ENCODE results near the gene LYL1. TPM values are rescaled to one million over a fixed set of nuclear protein-coding genes. Genes with fewer than 3 reads are reported as not detected.

Gene LYL1
- total and polyA plus RNA-seq, 2 of the 4 experiments (the other 2 are of a cell fraction) = 0.36 to 0.39 TPM

- no peak for TF ChIP-seq FOS (IDR thresholded peaks at IDR 0.05; ENCODE audit: low read depth, low read length)
- TF ChIP-seq SMC3 (IDR thresholded peaks at IDR 0.05; ENCODE audit: low read depth, low read length) = no peak
Measured at GRCh38 chr19:13095934-13096927, 6.4 kb downstream of the LYL1 start (continued).

DNA sequence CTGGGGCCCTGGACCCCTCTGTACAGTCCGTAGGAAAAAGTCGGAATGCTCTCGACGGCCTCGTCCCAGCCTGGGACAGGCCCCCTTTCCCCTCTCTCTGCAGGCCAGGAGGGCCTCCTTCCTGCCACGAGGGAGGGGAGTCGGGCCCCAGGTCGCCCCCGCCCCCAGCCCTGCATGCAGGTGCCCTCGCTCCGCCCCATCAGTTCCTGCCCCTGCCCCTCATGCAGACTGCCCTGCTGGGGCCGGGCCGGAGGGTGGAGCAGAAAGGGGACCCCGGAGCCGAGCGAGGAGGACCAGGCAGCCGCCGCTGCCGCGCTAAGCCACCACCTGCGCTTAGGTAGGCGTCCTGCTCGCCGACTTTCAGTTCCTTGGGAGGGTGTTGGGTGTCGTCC is 7.3 kb downstream of the LYL1 start:
- in situ Hi-C loops (cut with MboI; ENCODE audit: low sequenced_read_pairs) = no loop called here
- Histone ChIP-seq H3K79me1 (ENCODE audit: low read depth in 1 of 2, low read length in 2 of 2) (0 out of 4 replicates have a peak, but pooled peaks cover 0 to 6% of the 10 kb centered on the region in 2 experiments), H3K18ac (ENCODE audit: low read depth, low read length) (no peak overlapping the region), H3K9me1 (ENCODE audit: insufficient read depth, low read length) (0 out of 2 replicates have a peak, but pooled peaks cover 3% of the 10 kb centered on the region), H2BK5ac (ENCODE audit: low read depth, low read length, poor library complexity, severe bottlenecking) (no peak overlapping the region), H4K5ac (ENCODE audit: low read depth, low read length) (no peak overlapping the region), H2AK9ac (replicated peaks; ENCODE audit: low read depth, low read length, poor library complexity) (no peak overlapping the region), H3K14ac (replicated peaks; ENCODE audit: low read depth, low read length) (no peak overlapping the region), H4K8ac (ENCODE audit: low read depth in 2 of 2, low read length in 2 of 2) (no peak overlapping the region), H3K27ac (ENCODE audit: insufficient read depth, low read length) (no peak overlapping the region), H2BK20ac (ENCODE audit: low read depth, low read length) (no peak overlapping the region), H3K23ac (ENCODE audit: low read depth, low read length) (no peak overlapping the region), H3K56ac (ENCODE audit: extremely low read depth, insufficient read depth, low read length) (no peak overlapping the region), H2BK120ac (ENCODE audit: low read depth, low read length) (no peak overlapping the region), H3K27me3 (ENCODE audit: control insufficient read depth, insufficient read depth, low read length) (no peaks in the 10 kb centered on the region), H3K4me3 (ENCODE audit: insufficient read depth, low read depth, low read length) (no peak overlapping the region), H3K36me3 (ENCODE audit: control insufficient read depth, insufficient read depth, low read length) (peaks cover 9% of the 10 kb centered on the region; the same call in 1 of the 2 replicates), H3K9me3 (ENCODE audit: control insufficient read depth, insufficient read depth, low read length) (no peaks in the 10 kb centered on the region), H4K20me1 (ENCODE audit: insufficient read depth, low read length) (peaks cover 15% of the 10 kb centered on the region), H4K91ac (ENCODE audit: insufficient read depth, low read depth, low read length) (no peak overlapping the region), H2AFZ (replicated peaks; ENCODE audit: low read length, poor library complexity) (no peak overlapping the region), H3K4me2 (ENCODE audit: low read depth, low read length) (no peak overlapping the region), H3K9ac (ENCODE audit: low read depth, low read length) (no peak overlapping the region), H3K4me1 (ENCODE audit: control insufficient read depth, insufficient read depth, low read length) (peaks cover 11% of the 10 kb centered on the region; the same call in 1 of the 2 replicates), H3K4ac (ENCODE audit: low read depth, low read length) (no peak overlapping the region), H2BK15ac (ENCODE audit: low read depth, low read length) (no peak overlapping the region), H2AK5ac (ENCODE audit: low read depth, low read length) (no peak overlapping the region)
- BruUV-seq (replicated peaks) = no TSS peak
- intact Hi-C loops (cut with micrococcal nuclease) = no loop called here
- no peak for TF ChIP-seq FOS (IDR thresholded peaks at IDR 0.05; ENCODE audit: low read depth, low read length)
- no peak for TF ChIP-seq BHLHE40 (IDR thresholded peaks at IDR 0.05; ENCODE audit: low read depth, low read length)
- TF ChIP-seq CEBPB (IDR thresholded peaks at IDR 0.05; ENCODE audit: low read depth, low read length) = no peak
- no peak for TF ChIP-seq SMC3 (IDR thresholded peaks at IDR 0.05; ENCODE audit: low read depth, low read length)
- no peak for TF ChIP-seq RAD21 (IDR thresholded peaks at IDR 0.05; ENCODE audit: low read length)
- no peak for TF ChIP-seq RFX5 (IDR thresholded peaks at IDR 0.05; ENCODE audit: low read depth, low read length)
- no peak for TF ChIP-seq CTCF (conservative IDR thresholded peaks at IDR 0.05; ENCODE audit: low read depth, low read length)
- no peak for TF ChIP-seq CHD1 (IDR thresholded peaks at IDR 0.05; ENCODE audit: low read depth, low read length)
- DNase-seq (no peak), ATAC-seq (ENCODE audit: low read depth) (no peak)
- dilution Hi-C loops (cut with HindIII; ENCODE audit: low sequenced_read_pairs, unreplicated experiment) = no loop called here
- POLR2A ChIA-PET (ENCODE audit: unreplicated experiment) = no interaction called here
- CTCF ChIA-PET = interaction anchor here (0.5 to 2.2 kb wide), 4 partner anchors 34 to 118 kb away, joined by 3 to 8 read pairs (median 4); no protein-coding TSS in a partner anchor
- WGBS, 2 experiments (ENCODE audit: extremely low coverage in 2 of 2, insufficient read length in 1 of 2) = 67% methylated on average over 9 of the region's 25 CpGs; no CpG with 5 or more reads in 1 of the 2 experiments
